ENCODE measurements around the gene KRTAP19-8.

Gene KRTAP19-8

GRCh38 chr21:31043471-31043870 lies 5.2 kb upstream of the KRTAP19-8 start:
- CTCF ChIA-PET, result interaction anchor here (1.5 to 1.7 kb wide), 3 partner anchors 9 to 63 kb away, joined by 3 to 5 read pairs (median 3); no protein-coding TSS in a partner anchor
- no peak for TF ChIP-seq CTCF (IDR thresholded peaks at IDR 0.05; ENCODE audit: control extremely low read depth, extremely low read depth, low read depth, missing control alignments)
- POLR2A ChIA-PET, result no interaction called here
- DNase-seq (ENCODE audit: extremely low spot score), result no peak

- POLR2A ChIA-PET, result no interaction called here
- TF ChIP-seq CTCF (IDR thresholded peaks at IDR 0.05; ENCODE audit: control extremely low read depth, extremely low read depth, low read depth, missing control alignments), result no peak
- CTCF ChIA-PET, result interaction anchor here (1.2 to 1.7 kb wide), 3 partner anchors 22 to 61 kb away, joined by 3 to 5 read pairs (median 3); no protein-coding TSS in a partner anchor
- no peak for DNase-seq (ENCODE audit: extremely low spot score)
These were observed 3.8 kb upstream of the KRTAP19-8 start for GRCh38 chr21:31042080-31042464.

- no peak for DNase-seq (ENCODE audit: extremely low spot score)
- peak; percentile 5 for TF ChIP-seq CTCF (IDR thresholded peaks at IDR 0.05; ENCODE audit: control extremely low read depth, extremely low read depth, low read depth, missing control alignments)
- CTCF ChIA-PET, result interaction anchor here (1.2 to 1.7 kb wide), 3 partner anchors 8 to 61 kb away, joined by 3 read pairs; no protein-coding TSS in a partner anchor
- POLR2A ChIA-PET, result no interaction called here
These were observed 3.2 kb upstream of the KRTAP19-8 start for GRCh38 chr21:31041295-31042079.

GRCh38 chr21:31034378-31034777 lies 3.9 kb downstream of the KRTAP19-8 start:
- POLR2A ChIA-PET, result no interaction called here
- TF ChIP-seq CTCF (IDR thresholded peaks at IDR 0.05; ENCODE audit: control extremely low read depth, extremely low read depth, low read depth, missing control alignments), result no peak

GRCh38 chr21:31030367-31031106 lies 7.7 kb downstream of the KRTAP19-8 start:
- DNase-seq (ENCODE audit: extremely low spot score), result peak; percentile 20
- TF ChIP-seq CTCF (IDR thresholded peaks at IDR 0.05; ENCODE audit: control extremely low read depth, extremely low read depth, low read depth, missing control alignments), result no peak
- ChIA-PET CTCF (interaction anchor here (0.6 to 2.0 kb wide), 3 partner anchors 8 to 18 kb away, joined by 3 to 6 read pairs (median 3); partner anchors contain the start of gene KRTAP19-8), POLR2A (no interaction called here)

More at GRCh38 chr21:31034378-31034777, 3.9 kb downstream of the KRTAP19-8 start:
- DNase-seq (ENCODE audit: extremely low spot score), result no peak
- CTCF ChIA-PET, result no interaction called here

GRCh38 chr21:31023680-31024079 lies 14.6 kb downstream of the KRTAP19-8 start:
- ChIA-PET POLR2A (no interaction called here), CTCF (interaction anchor here (1.6 kb wide), 1 partner anchor 11 kb away, joined by 5 read pairs; no protein-coding TSS in a partner anchor)
- no peak for TF ChIP-seq CTCF (IDR thresholded peaks at IDR 0.05; ENCODE audit: control extremely low read depth, extremely low read depth, low read depth, missing control alignments)
- DNase-seq (ENCODE audit: extremely low spot score), result no peak

All from GM10248 (cell line).